Endothelial cell of umbilical vein (primary cell): ENCODE measurements around the gene CNTN6. TPM values are rescaled to one million over a fixed set of nuclear protein-coding genes. Genes with fewer than 3 reads are reported as not detected.

Experiments used
- BruUV-seq: library from RNA; stranded (reverse); fragments of 400-500 nt; replicated peaks from 2 replicates; lab custom pipeline; 2021; lab: Mats Ljungman, UMichigan
- CTCF ChIA-PET: fragments of 300-600, 350-600 bp; sonication (Branson Sonifier 250); formaldehyde crosslinking; loops from one replicate; lab custom pipeline; 2021; ENCODE audit warnings: antibody characterized with exemption, inconsistent platforms; lab: Charles Lee
- POLR2A ChIA-PET: fragments of 300-600, 350-600 bp; sonication (Branson Sonifier 250); formaldehyde crosslinking; loops from one replicate; lab custom pipeline; 2021; ENCODE audit warnings: antibody characterized with exemption, inconsistent platforms; lab: Charles Lee
- DNase-seq: peaks from one replicate; pipeline ENCODE4 v3.0.0-alpha.2; 2011; ENCODE audit warnings: low read depth, low spot score
- FAIRE-seq: peaks from 2 replicates; lab custom pipeline; 2011; peaks lifted over from hg19 to GRCh38; lab: Jason Lieb, UNC
- H2AFZ ChIP-seq: 2 replicates; pipeline ENCODE4 v1.6.0; 2012; ENCODE audit warnings: low read depth, low read length, control low read depth, inconsistent platforms
- H3K27ac ChIP-seq: 2 replicates; pipeline ENCODE4 v1.5.1; 2011; ENCODE audit warnings: low read depth, mild to moderate bottlenecking, control low read depth, low read length, moderate library complexity; ENCODE audit not compliant: insufficient read depth
- H3K27me3 ChIP-seq, 2 experiments: 2 replicates each; pipeline versions ENCODE4 v1.6.0 to v1.6.1; 2011; ENCODE audit warnings: low read length in 2 of 2, mixed read lengths in 1 of 2; ENCODE audit not compliant: control insufficient read depth in 2 of 2, insufficient read depth in 2 of 2
- H3K36me3 ChIP-seq, 2 experiments: 2 replicates in 1 of 2; 3 replicates in 1 of 2; pipeline ENCODE4 v1.5.1; 2011; ENCODE audit warnings: low read length in 2 of 2, mild to moderate bottlenecking in 1 of 2, moderate library complexity in 1 of 2; ENCODE audit not compliant: control insufficient read depth in 2 of 2, insufficient read depth in 2 of 2; ENCODE audit errors: extremely low read depth in 1 of 2
- H3K4me1 ChIP-seq: 3 replicates; pipeline ENCODE4 v1.5.1; 2011; ENCODE audit warnings: mild to moderate bottlenecking, low read length; ENCODE audit not compliant: control insufficient read depth, insufficient read depth; ENCODE audit errors: extremely low read depth
- H3K4me2 ChIP-seq: 2 replicates; pipeline ENCODE4 v1.6.1; 2011; ENCODE audit warnings: low read length, control low read depth, mixed read lengths; ENCODE audit not compliant: insufficient read depth
- H3K4me3 ChIP-seq, 3 experiments: fragments of 200-600 bp in 1 of 3; sonication (generic), shearing (Covaris generic) in 1 of 3; replicated peaks in 1 of 3; 2 replicates each; pipeline ENCODE4 v1.5.1; 2011 to 2016; ENCODE audit warnings: control low read depth in 3 of 3, low read length in 3 of 3, mild to moderate bottlenecking in 2 of 3, inconsistent platforms in 1 of 3, low read depth in 1 of 3, moderate library complexity in 1 of 3; ENCODE audit not compliant: insufficient read depth in 1 of 3
- H3K79me2 ChIP-seq: 2 replicates; pipeline ENCODE4 v1.6.0; 2012; ENCODE audit warnings: low read length, inconsistent platforms; ENCODE audit not compliant: control insufficient read depth, insufficient read depth
- H3K9ac ChIP-seq: replicated peaks from 2 replicates; pipeline ENCODE3; 2011; ENCODE audit warnings: low read length, control low read depth; ENCODE audit not compliant: insufficient read depth; ENCODE audit errors: extremely low read depth
- H3K9me1 ChIP-seq: replicated peaks from 3 replicates; pipeline ENCODE4 v1.6.0; 2011; ENCODE audit warnings: mild to moderate bottlenecking, low read length; ENCODE audit not compliant: control insufficient read depth, insufficient read depth; ENCODE audit errors: extremely low read depth
- H3K9me3 ChIP-seq: replicated peaks from 2 replicates; pipeline ENCODE4 v1.5.1; 2012; ENCODE audit warnings: low read length, inconsistent platforms; ENCODE audit not compliant: control insufficient read depth, insufficient read depth
- H4K20me1 ChIP-seq: replicated peaks from 2 replicates; pipeline ENCODE3; 2011; ENCODE audit warnings: mild to moderate bottlenecking, low read length; ENCODE audit not compliant: control insufficient read depth, insufficient read depth; ENCODE audit errors: extremely low read depth
- EZH2 ChIP-seq: IDR thresholded peaks from 2 replicates; pipeline ENCODE4 v1.6.1; 2012; ENCODE audit warnings: borderline replicate concordance, low read depth, mild to moderate bottlenecking, moderate library complexity, low read length, inconsistent platforms; ENCODE audit not compliant: severe bottlenecking
- FOS ChIP-seq: IDR thresholded peaks from 2 replicates; pipeline ENCODE4 v1.6.1; 2011; ENCODE audit warnings: mild to moderate bottlenecking, low read length, moderate library complexity, borderline replicate concordance; ENCODE audit not compliant: insufficient read depth
- GATA2 ChIP-seq: IDR thresholded peaks from 2 replicates; pipeline ENCODE4 v1.7.0; 2011; ENCODE audit warnings: low read depth, mild to moderate bottlenecking, moderate library complexity, mixed read lengths, low read length; ENCODE audit not compliant: insufficient read length, insufficient read depth
- JUN ChIP-seq: IDR thresholded peaks from 2 replicates; pipeline ENCODE4 v1.6.1; 2011; ENCODE audit warnings: borderline replicate concordance, low read depth; ENCODE audit not compliant: insufficient read length, insufficient read depth
- MYC ChIP-seq: IDR thresholded peaks from one replicate; pipeline ENCODE4 v1.6.1; 2011; ENCODE audit warnings: mild to moderate bottlenecking, low read depth, low read length
- POLR2A ChIP-seq: IDR thresholded peaks from 2 replicates; pipeline ENCODE4 v1.6.1; 2012; ENCODE audit warnings: low read depth, mild to moderate bottlenecking, control low read depth, low read length
- POLR2AphosphoS5 ChIP-seq: IDR thresholded peaks from 2 replicates; pipeline ENCODE4 v1.6.1; 2012; ENCODE audit warnings: low read depth, mild to moderate bottlenecking, control low read depth, low read length, moderate library complexity; ENCODE audit not compliant: insufficient read depth
- dilution Hi-C: fragments of 300-500 bp; cut with MboI; formaldehyde crosslinking; loops from one replicate; pipeline ENCODE4 v1.15.0; 2019; ENCODE audit warnings: low sequenced_read_pairs; ENCODE audit not compliant: extremely low pct_ligation_motif_present
- intact Hi-C: fragments of 100-400 bp; cut with micrococcal nuclease; formaldehyde crosslinking; loops from one replicate; pipeline ENCODE4 v1.10.0; 2022
- polyA plus RNA-seq, 4 experiments: library from polyadenylated mRNA; depleted of rRNA in 3 of 4; stranded (reverse) in 3 of 4; unstranded in 1 of 4; fragments of >200 nt; gene quantifications; 2 replicates each; pipeline versions ENCODE4 v1.2.1 to v1.2.3, GENCODE V29; 2011 to 2012; ENCODE audit warnings: missing spikeins in 1 of 4
- total RNA-seq: library from RNA; stranded (reverse); gene quantifications from 2 replicates; pipeline ENCODE4 v1.2.3, GENCODE V29; 2021
- TF ChIP-seq, protein P1 (sequence below), 2 donors: IDR thresholded peaks; 1 replicate in 1 of 2; 2 replicates in 1 of 2; pipeline ENCODE4 v1.5.1; 2011; ENCODE audit warnings: low read length in 2 of 2, mild to moderate bottlenecking in 2 of 2, moderate library complexity in 2 of 2, control low read depth in 1 of 2, inconsistent platforms in 1 of 2, low read depth in 1 of 2; ENCODE audit not compliant: insufficient read depth in 1 of 2; ENCODE audit errors: extremely low read depth in 1 of 2
- TF ChIP-seq, protein P2 (sequence below): IDR thresholded peaks from 2 replicates; pipeline ENCODE4 v1.6.1; 2011; ENCODE audit not compliant: insufficient read depth, insufficient read length

The CNTN6 gene
- total and polyA plus RNA-seq, 2 donors (not counting 3 experiments of a cell fraction or from before 2014, with no cell fraction given): not detected

DNA sequence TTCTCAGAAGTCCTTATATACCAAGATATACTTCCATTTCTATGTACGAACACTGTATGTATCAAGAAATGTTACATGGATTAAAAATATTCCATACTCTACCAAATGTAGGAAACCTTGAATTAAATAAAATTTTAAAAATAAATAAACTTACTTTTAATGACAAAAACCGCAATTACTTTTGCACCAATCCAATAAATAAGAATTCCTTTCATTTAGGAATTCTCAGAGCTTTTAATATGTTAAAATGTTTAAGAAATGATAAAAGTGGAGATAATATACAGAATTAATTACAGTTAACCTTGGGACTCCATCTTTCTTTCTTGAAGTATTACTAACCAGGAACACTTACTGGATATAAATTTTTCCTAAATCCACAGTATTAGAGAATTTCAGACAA, 272.7 kb downstream of the CNTN6 start:
- BruUV-seq: no TSS peak
- Histone ChIP-seq H3K36me3 (no peaks in the 10 kb centered on the region), H3K27ac (no peak overlapping the region), H3K4me3 (no peak overlapping the region), H4K20me1 (no peaks in the 10 kb centered on the region), H3K4me2 (no peak overlapping the region), H3K9me3 (peaks cover 2% of the 10 kb centered on the region), H3K9ac (no peak overlapping the region), H3K4me1 (no peaks in the 10 kb centered on the region), H3K27me3 (no peaks in the 10 kb centered on the region), H2AFZ (no peak overlapping the region), H3K9me1 (no peaks in the 10 kb centered on the region), H3K79me2 (no peaks in the 10 kb centered on the region)
- TF ChIP-seq EZH2: no peak
- TF ChIP-seq POLR2AphosphoS5: no peak
- no peak for TF ChIP-seq GATA2
- TF ChIP-seq FOS: no peak
- no peak for TF ChIP-seq JUN
- TF ChIP-seq MYC: no peak
- TF ChIP-seq, protein P1, sequence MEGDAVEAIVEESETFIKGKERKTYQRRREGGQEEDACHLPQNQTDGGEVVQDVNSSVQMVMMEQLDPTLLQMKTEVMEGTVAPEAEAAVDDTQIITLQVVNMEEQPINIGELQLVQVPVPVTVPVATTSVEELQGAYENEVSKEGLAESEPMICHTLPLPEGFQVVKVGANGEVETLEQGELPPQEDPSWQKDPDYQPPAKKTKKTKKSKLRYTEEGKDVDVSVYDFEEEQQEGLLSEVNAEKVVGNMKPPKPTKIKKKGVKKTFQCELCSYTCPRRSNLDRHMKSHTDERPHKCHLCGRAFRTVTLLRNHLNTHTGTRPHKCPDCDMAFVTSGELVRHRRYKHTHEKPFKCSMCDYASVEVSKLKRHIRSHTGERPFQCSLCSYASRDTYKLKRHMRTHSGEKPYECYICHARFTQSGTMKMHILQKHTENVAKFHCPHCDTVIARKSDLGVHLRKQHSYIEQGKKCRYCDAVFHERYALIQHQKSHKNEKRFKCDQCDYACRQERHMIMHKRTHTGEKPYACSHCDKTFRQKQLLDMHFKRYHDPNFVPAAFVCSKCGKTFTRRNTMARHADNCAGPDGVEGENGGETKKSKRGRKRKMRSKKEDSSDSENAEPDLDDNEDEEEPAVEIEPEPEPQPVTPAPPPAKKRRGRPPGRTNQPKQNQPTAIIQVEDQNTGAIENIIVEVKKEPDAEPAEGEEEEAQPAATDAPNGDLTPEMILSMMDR (IDR thresholded peaks at IDR 0.05; ENCODE audit: extremely low read depth in 1 of 2, insufficient read depth in 1 of 2, low read depth in 1 of 2, low read length in 2 of 2): no peak
- no peak for TF ChIP-seq POLR2A
- TF ChIP-seq, protein P2, sequence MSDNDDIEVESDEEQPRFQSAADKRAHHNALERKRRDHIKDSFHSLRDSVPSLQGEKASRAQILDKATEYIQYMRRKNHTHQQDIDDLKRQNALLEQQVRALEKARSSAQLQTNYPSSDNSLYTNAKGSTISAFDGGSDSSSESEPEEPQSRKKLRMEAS: no peak
- ChIA-PET CTCF (no interaction called here), POLR2A (no interaction called here)
- intact Hi-C loops (no loop called here), dilution Hi-C loops (no loop called here)
- DNase-seq (no peak), FAIRE-seq (no peak)
